ENCODE measurements around the gene DMC1. TPM values are rescaled to one million over a fixed set of nuclear protein-coding genes. Genes with fewer than 3 reads are reported as not detected.
A peak's percentile ranks its signal among the peaks of the same experiment; 100 is the strongest.

The DMC1 gene
- total and polyA plus RNA-seq, 2 of the 4 experiments (the other 2 are of a cell fraction), result 0.18 to 0.38 TPM

DNA sequence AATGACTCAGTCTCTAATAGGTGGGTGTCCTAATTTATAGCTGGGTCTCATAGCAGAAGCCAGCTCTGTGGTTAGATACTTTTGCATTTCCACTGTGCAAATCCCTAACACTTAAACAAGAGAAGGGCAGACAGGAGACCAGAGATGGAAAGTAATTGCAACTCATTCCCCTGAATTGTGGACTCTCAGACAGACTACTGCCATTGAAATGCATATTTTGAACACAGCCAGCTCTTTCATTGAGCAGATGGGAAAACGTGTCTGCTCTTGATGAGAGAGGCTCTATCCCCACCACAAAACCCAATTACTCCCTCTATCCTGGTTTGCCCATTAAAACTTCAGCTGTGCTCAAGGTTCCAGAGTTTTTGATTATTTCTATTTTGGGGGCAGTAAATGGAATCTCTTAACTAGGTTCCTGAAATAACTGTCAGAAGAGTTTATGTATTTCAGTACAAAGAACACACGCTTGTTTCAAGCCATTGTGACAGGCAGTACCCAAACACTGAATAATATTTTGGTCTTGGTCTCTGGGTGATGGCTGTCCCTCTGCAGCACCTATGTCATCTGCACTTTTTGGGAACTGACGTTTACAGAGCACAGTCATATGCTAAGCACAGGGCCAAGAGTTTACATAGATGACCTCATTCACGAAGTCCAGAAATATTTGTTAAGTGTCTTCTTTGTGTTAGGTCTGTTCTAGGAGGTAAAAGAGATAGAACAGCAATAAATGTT lies 44.5 kb upstream of the DMC1 start:
- Histone ChIP-seq H4K5ac (ENCODE audit: low read depth, low read length) (no peak overlapping the region), H3K4ac (ENCODE audit: low read depth, low read length) (no peak overlapping the region), H2AK5ac (ENCODE audit: low read depth, low read length) (no peak overlapping the region), H3K18ac (ENCODE audit: low read depth, low read length) (no peak overlapping the region), H2AK9ac (replicated peaks; ENCODE audit: low read depth, low read length, poor library complexity) (no peak overlapping the region), H3K14ac (replicated peaks; ENCODE audit: low read depth, low read length) (no peak overlapping the region), H3K27ac (ENCODE audit: insufficient read depth, low read length) (no peak overlapping the region), H2BK20ac (ENCODE audit: low read depth, low read length) (no peak overlapping the region), H3K23ac (ENCODE audit: low read depth, low read length) (no peak overlapping the region), H2BK15ac (ENCODE audit: low read depth, low read length) (no peak overlapping the region), H4K20me1 (ENCODE audit: insufficient read depth, low read length) (no peaks in the 10 kb centered on the region), H2BK120ac (ENCODE audit: low read depth, low read length) (no peak overlapping the region), H3K9ac (ENCODE audit: low read depth, low read length) (no peak overlapping the region), H3K9me3 (ENCODE audit: control insufficient read depth, insufficient read depth, low read length) (0 out of 2 replicates have a peak, but pooled peaks cover 2% of the 10 kb centered on the region), H3K36me3 (ENCODE audit: control insufficient read depth, insufficient read depth, low read length) (no peaks in the 10 kb centered on the region; the same call in 1 of the 2 replicates), H4K91ac (ENCODE audit: insufficient read depth, low read depth, low read length) (no peak overlapping the region), H3K9me1 (ENCODE audit: insufficient read depth, low read length) (0 out of 2 replicates have a peak, but pooled peaks cover 3% of the 10 kb centered on the region), H3K56ac (ENCODE audit: extremely low read depth, insufficient read depth, low read length) (no peak overlapping the region), H3K4me1 (ENCODE audit: control insufficient read depth, insufficient read depth, low read length) (peaks cover 2% of the 10 kb centered on the region; the same call in 1 of the 2 replicates), H2BK5ac (ENCODE audit: low read depth, low read length, poor library complexity, severe bottlenecking) (no peak overlapping the region), H2AFZ (replicated peaks; ENCODE audit: low read length, poor library complexity) (no peak overlapping the region), H3K79me1 (ENCODE audit: low read depth in 1 of 2, low read length in 2 of 2) (no peaks in the 10 kb centered on the region), H3K27me3 (ENCODE audit: control insufficient read depth, insufficient read depth, low read length) (no peaks in the 10 kb centered on the region), H3K4me2 (ENCODE audit: low read depth, low read length) (no peak overlapping the region), H4K8ac (ENCODE audit: low read depth in 2 of 2, low read length in 2 of 2) (no peak overlapping the region), H3K4me3 (ENCODE audit: insufficient read depth, low read depth, low read length) (no peak overlapping the region)
- CTCF ChIA-PET, result interaction anchor here (0.6 to 0.8 kb wide), 2 partner anchors 12 to 149 kb away, joined by 3 to 4 read pairs; no protein-coding TSS in a partner anchor
- TF ChIP-seq MXI1 (IDR thresholded peaks at IDR 0.05; ENCODE audit: borderline replicate concordance, low read depth, low read length) (no peak), CHD1 (IDR thresholded peaks at IDR 0.05; ENCODE audit: low read depth, low read length) (no peak), RCOR1 (IDR thresholded peaks at IDR 0.05; ENCODE audit: insufficient replicate concordance, low read length) (no peak), CEBPB (IDR thresholded peaks at IDR 0.05; ENCODE audit: low read depth, low read length) (no peak), MAFK (IDR thresholded peaks at IDR 0.05; ENCODE audit: low read depth, low read length) (no peak), SMC3 (IDR thresholded peaks at IDR 0.05; ENCODE audit: low read depth, low read length) (no peak), NFE2L2 (IDR thresholded peaks at IDR 0.05; ENCODE audit: low read depth, low read length) (no peak), RFX5 (IDR thresholded peaks at IDR 0.05; ENCODE audit: low read depth, low read length) (no peak), POLR2A (IDR thresholded peaks at IDR 0.05; ENCODE audit: low read depth, low read length) (no peak), MAZ (IDR thresholded peaks at IDR 0.05; ENCODE audit: borderline replicate concordance, low read depth, low read length) (no peak), BHLHE40 (IDR thresholded peaks at IDR 0.05; ENCODE audit: low read depth, low read length) (no peak)
- TF ChIP-seq, protein P1, sequence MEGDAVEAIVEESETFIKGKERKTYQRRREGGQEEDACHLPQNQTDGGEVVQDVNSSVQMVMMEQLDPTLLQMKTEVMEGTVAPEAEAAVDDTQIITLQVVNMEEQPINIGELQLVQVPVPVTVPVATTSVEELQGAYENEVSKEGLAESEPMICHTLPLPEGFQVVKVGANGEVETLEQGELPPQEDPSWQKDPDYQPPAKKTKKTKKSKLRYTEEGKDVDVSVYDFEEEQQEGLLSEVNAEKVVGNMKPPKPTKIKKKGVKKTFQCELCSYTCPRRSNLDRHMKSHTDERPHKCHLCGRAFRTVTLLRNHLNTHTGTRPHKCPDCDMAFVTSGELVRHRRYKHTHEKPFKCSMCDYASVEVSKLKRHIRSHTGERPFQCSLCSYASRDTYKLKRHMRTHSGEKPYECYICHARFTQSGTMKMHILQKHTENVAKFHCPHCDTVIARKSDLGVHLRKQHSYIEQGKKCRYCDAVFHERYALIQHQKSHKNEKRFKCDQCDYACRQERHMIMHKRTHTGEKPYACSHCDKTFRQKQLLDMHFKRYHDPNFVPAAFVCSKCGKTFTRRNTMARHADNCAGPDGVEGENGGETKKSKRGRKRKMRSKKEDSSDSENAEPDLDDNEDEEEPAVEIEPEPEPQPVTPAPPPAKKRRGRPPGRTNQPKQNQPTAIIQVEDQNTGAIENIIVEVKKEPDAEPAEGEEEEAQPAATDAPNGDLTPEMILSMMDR (conservative IDR thresholded peaks at IDR 0.05; ENCODE audit: low read depth, low read length), result no peak
- TF ChIP-seq, protein P2, sequence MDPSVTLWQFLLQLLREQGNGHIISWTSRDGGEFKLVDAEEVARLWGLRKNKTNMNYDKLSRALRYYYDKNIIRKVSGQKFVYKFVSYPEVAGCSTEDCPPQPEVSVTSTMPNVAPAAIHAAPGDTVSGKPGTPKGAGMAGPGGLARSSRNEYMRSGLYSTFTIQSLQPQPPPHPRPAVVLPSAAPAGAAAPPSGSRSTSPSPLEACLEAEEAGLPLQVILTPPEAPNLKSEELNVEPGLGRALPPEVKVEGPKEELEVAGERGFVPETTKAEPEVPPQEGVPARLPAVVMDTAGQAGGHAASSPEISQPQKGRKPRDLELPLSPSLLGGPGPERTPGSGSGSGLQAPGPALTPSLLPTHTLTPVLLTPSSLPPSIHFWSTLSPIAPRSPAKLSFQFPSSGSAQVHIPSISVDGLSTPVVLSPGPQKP (IDR thresholded peaks at IDR 0.05; ENCODE audit: borderline replicate concordance, low read depth, low read length), result no peak
- peak; percentile 59 for DNase-seq
- dilution Hi-C loops (cut with HindIII; ENCODE audit: low sequenced_read_pairs, unreplicated experiment) (no loop called here), in situ Hi-C loops (cut with MboI; ENCODE audit: low sequenced_read_pairs) (no loop called here), intact Hi-C loops (cut with micrococcal nuclease) (no loop called here)
- ATAC-seq (ENCODE audit: low read depth), result peak; percentile 72
- WGBS, 2 experiments (ENCODE audit: extremely low coverage in 2 of 2, insufficient read length in 1 of 2), result no CpG with 5 or more reads among the region's 4 CpGs
- POLR2A ChIA-PET (ENCODE audit: unreplicated experiment), result no interaction called here
- no TSS peak for BruUV-seq (replicated peaks)
